Adrenal gland (tissue), 12 donors: ENCODE results near the gene CC2D1A. TPM values are rescaled to one million over a fixed set of nuclear protein-coding genes. Genes with fewer than 3 reads are reported as not detected.

ENCODE experiments used
- DNase-seq, 7 donors: peaks; one replicate each; pipeline ENCODE4 v3.0.0-alpha.2; 2019 to 2020
- H3K27ac ChIP-seq, 5 donors: fragments of 200-600 bp; sonication (generic) in 4 of 5; 1 replicate in 3 of 5; 2 replicates in 2 of 5; pipeline versions ENCODE4 v1.5.1 to v1.8.0; 2016 to 2020; ENCODE audit warnings: mild to moderate bottlenecking in 1 of 5
- H3K27me3 ChIP-seq: fragments of 200-600 bp; 2 replicates; pipeline ENCODE4 v1.8.0; 2021
- H3K36me3 ChIP-seq, 2 donors: fragments of 200-600 bp; replicated peaks in 1 of 2; 1 replicate in 1 of 2; 2 replicates in 1 of 2; pipeline versions ENCODE4 v1.5.1 to v1.8.0; 2018 to 2022
- H3K4me1 ChIP-seq, 2 donors: fragments of 200-600 bp; replicated peaks in 1 of 2; 1 replicate in 1 of 2; 2 replicates in 1 of 2; pipeline versions ENCODE4 v1.5.1 to v1.8.0; 2018 to 2021
- H3K4me3 ChIP-seq, 4 donors: fragments of 200-600 bp; sonication (generic) in 3 of 4; one replicate each; pipeline ENCODE4 v1.5.1; 2016 to 2018
- H3K9me3 ChIP-seq, 3 donors: fragments of 200-600 bp; sonication (generic) in 1 of 3; replicated peaks in 1 of 3; 1 replicate in 2 of 3; 2 replicates in 1 of 3; pipeline versions ENCODE4 v1.5.1 to v1.8.0; 2016 to 2021
- POLR2A ChIP-seq, 2 donors: fragments of 450-650 bp; IDR thresholded peaks; one replicate each; pipeline ENCODE4 v1.6.1; 2017; ENCODE audit warnings: antibody characterized with exemption in 2 of 2, mild to moderate bottlenecking in 2 of 2, moderate library complexity in 1 of 2
- WGBS, 4 donors: extraction: QIAGEN DNeasy Blood & Tissue Kit in 2 of 4; methylation state at CpG; one replicate each; pipeline versions ENCODE4 v1.1.5 to v1.1.7; 2013 to 2017; 5-methylcytosine and 5-hydroxymethylcytosine counted together
- intact Hi-C, 2 donors: fragments of 100-400 bp; cut with DNase I; formaldehyde crosslinking; loops; one replicate each; pipeline versions ENCODE4 v1.14.1 to v1.15.0; 2022 to 2023
- polyA plus RNA-seq, 3 donors: library from polyadenylated mRNA; stranded (reverse); fragments of 200-250 nt in 2 of 3; fragments of 350-450 nt in 1 of 3; fragmentation: Illumina TruSeq in 1 of 3; extraction: RNeasy Lipid Tissue Mini Kit (QIAGEN cat#74804) in 1 of 3; gene quantifications; one replicate each; pipeline ENCODE4 v1.2.3, GENCODE V29; 2013 to 2014
- total RNA-seq, 9 donors: library from RNA; depleted of rRNA in 4 of 9; stranded (reverse); fragments of >200 nt in 4 of 9; fragments of 120-200 nt in 1 of 9; fragmentation: NEBNext Ultra II Directional in 1 of 9; extraction: Animal tissue kit (Norgen Biotek cat#: 25700) in 1 of 9; gene quantifications; one replicate each; pipeline versions ENCODE4 v1.1.0 to v1.2.4, GENCODE V29; 2013 to 2023
- TF ChIP-seq, protein P1 (sequence below), 6 experiments: fragments of 450-650 bp in 4 of 6; fragments of 200-600 bp in 2 of 6; sonication (generic) in 1 of 6; IDR thresholded peaks; 1 replicate in 5 of 6; 2 replicates in 1 of 6; pipeline versions ENCODE4 v1.5.1 to v1.8.0; 2016 to 2021; ENCODE audit warnings: antibody characterized with exemption in 6 of 6, mild to moderate bottlenecking in 2 of 6, moderate library complexity in 1 of 6
- donor health status: healthy with polysubstance abuse.
- donor health status: Bipolar disorder and iron deficiency.
- donor health status: DM: yes; HTN: yes; CAD: no.
- donor health status: DM: no; HTN: no; CAD: no.
- donor health status: DM: no; HTN: no; CAD: no.
- donor health status: DM: yes; HTN: yes; CAD: no.

The CC2D1A gene
- total and polyA plus RNA-seq, 12 donors, result 9.0 to 125 (median 31.1) TPM

GRCh38 chr19:13881692-13882418 lies 24.1 kb upstream of the CC2D1A start:
- WGBS, 4 donors, result 57 to 80% (median 64%) methylated on average over 6 to 17 of the region's 17 CpGs
- no peaks in the 10 kb centered on the region for H3K27me3 ChIP-seq
- H3K27ac ChIP-seq, result peak overlapping the region in 2 of 5 donors; percentile 54 to 72
- intact Hi-C loops, result loop anchor here (5.0 to 10.0 kb wide), 3 partner anchors 163 to 190 kb away; partner anchors contain the start of gene MISP3 (in 1 of the 2)
- DNase-seq, result no peak
- no peak overlapping the region for H3K4me3 ChIP-seq
- H3K36me3 ChIP-seq, result no peaks in the 10 kb centered on the region
- H3K9me3 ChIP-seq, result no peaks in the 10 kb centered on the region
- H3K4me1 ChIP-seq, result peaks cover 5 to 18% of the 10 kb centered on the region in 2 donors
- no peak for TF ChIP-seq POLR2A (IDR thresholded peaks at IDR 0.05)
- TF ChIP-seq, protein P1, sequence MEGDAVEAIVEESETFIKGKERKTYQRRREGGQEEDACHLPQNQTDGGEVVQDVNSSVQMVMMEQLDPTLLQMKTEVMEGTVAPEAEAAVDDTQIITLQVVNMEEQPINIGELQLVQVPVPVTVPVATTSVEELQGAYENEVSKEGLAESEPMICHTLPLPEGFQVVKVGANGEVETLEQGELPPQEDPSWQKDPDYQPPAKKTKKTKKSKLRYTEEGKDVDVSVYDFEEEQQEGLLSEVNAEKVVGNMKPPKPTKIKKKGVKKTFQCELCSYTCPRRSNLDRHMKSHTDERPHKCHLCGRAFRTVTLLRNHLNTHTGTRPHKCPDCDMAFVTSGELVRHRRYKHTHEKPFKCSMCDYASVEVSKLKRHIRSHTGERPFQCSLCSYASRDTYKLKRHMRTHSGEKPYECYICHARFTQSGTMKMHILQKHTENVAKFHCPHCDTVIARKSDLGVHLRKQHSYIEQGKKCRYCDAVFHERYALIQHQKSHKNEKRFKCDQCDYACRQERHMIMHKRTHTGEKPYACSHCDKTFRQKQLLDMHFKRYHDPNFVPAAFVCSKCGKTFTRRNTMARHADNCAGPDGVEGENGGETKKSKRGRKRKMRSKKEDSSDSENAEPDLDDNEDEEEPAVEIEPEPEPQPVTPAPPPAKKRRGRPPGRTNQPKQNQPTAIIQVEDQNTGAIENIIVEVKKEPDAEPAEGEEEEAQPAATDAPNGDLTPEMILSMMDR (IDR thresholded peaks at IDR 0.05), result no peak

DNA sequence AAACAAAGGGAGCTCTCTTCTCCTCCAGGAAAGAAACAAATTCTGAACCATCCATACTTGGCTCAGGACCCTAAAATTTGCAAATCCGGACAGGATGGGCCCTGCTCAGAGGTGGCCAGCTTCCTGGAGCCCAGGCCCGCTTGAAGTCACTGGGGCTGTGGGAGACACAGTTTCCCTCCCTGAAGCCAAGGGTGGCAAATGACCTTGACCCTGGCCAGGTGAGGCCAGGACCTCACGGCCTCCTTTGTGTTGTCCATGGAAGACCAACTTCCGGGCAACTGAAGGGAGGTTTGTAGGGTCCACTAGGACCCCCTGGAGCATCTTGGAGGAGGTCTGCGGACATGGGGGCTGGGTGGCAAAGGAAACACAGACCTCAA lies 23.6 kb upstream of the CC2D1A start:
- 80 to 87% (median 87%) methylated on average over 4 to 5 of the region's 5 CpGs for WGBS, 4 donors
- Histone ChIP-seq H3K4me1 (peaks cover 5 to 18% of the 10 kb centered on the region in 2 donors), H3K36me3 (no peaks in the 10 kb centered on the region), H3K4me3 (no peak overlapping the region), H3K27ac (no peak overlapping the region), H3K9me3 (no peaks in the 10 kb centered on the region), H3K27me3 (no peaks in the 10 kb centered on the region)
- intact Hi-C loops, result loop anchor here (5.0 to 10.0 kb wide), 3 partner anchors 162 to 190 kb away; partner anchors contain the start of gene MISP3 (in 1 of the 2)
- TF ChIP-seq, protein P1 (IDR thresholded peaks at IDR 0.05), result no peak
- no peak for TF ChIP-seq POLR2A (IDR thresholded peaks at IDR 0.05)
- no peak for DNase-seq

- no peaks in the 10 kb centered on the region for H3K36me3 ChIP-seq
- intact Hi-C loops, result loop anchor here (5.0 to 10.0 kb wide), 3 partner anchors 162 to 189 kb away; partner anchors contain the start of gene MISP3 (in 1 of the 2)
- H3K9me3 ChIP-seq, result no peaks in the 10 kb centered on the region
- peaks cover 5 to 18% of the 10 kb centered on the region in 2 donors for H3K4me1 ChIP-seq
- 90 to 97% (median 94%) methylated on average over 5 to 12 of the region's 12 CpGs for WGBS, 4 donors
- no peak overlapping the region for H3K4me3 ChIP-seq
- no peak for TF ChIP-seq POLR2A (IDR thresholded peaks at IDR 0.05)
- TF ChIP-seq, protein P1 (IDR thresholded peaks at IDR 0.05), result no peak
- H3K27me3 ChIP-seq, result no peaks in the 10 kb centered on the region
- H3K27ac ChIP-seq, result no peak overlapping the region
- DNase-seq, result no peak
Measured at GRCh38 chr19:13882836-13883235, 23.2 kb upstream of the CC2D1A start.

GRCh38 chr19:13883516-13884064 lies 22.4 kb upstream of the CC2D1A start:
- no peaks in the 10 kb centered on the region for H3K27me3 ChIP-seq
- no peak for DNase-seq
- 85 to 96% (median 88%) methylated on average over 4 to 10 of the region's 10 CpGs for WGBS, 4 donors
- TF ChIP-seq, protein P1 (IDR thresholded peaks at IDR 0.05), result no peak
- no peak for TF ChIP-seq POLR2A (IDR thresholded peaks at IDR 0.05)
- no peaks in the 10 kb centered on the region for H3K9me3 ChIP-seq
- intact Hi-C loops, result loop anchor here (5.0 to 10.0 kb wide), 3 partner anchors 161 to 189 kb away; partner anchors contain the start of gene MISP3 (in 1 of the 2)
- no peaks in the 10 kb centered on the region for H3K36me3 ChIP-seq
- H3K4me1 ChIP-seq, result peaks cover 5 to 18% of the 10 kb centered on the region in 2 donors
- no peak overlapping the region for H3K27ac ChIP-seq
- H3K4me3 ChIP-seq, result no peak overlapping the region
